Cardiac fibroblast (primary cell): ENCODE measurements around the gene PRKX.
"Not testable (repeated sequence)": the region's sequence is repeated elsewhere in the genome, so short reads cannot be mapped to it uniquely, and the experiment has no call there.

Experiments used
- DNase-seq, 2 donors: peaks; one replicate each; pipeline versions ENCODE4 v3.0.0 to v3.0.0-alpha.2; 2010; ENCODE audit warnings: low read depth in 2 of 2
- H3K4me3 ChIP-seq, 2 donors: replicated peaks in 1 of 2; 1 replicate in 1 of 2; 2 replicates in 1 of 2; pipeline ENCODE4 v1.5.1; 2011; ENCODE audit warnings: low read depth in 2 of 2, low read length in 2 of 2, mild to moderate bottlenecking in 2 of 2, moderate library complexity in 1 of 2
- CTCF ChIP-seq: IDR thresholded peaks from one replicate; pipeline ENCODE4 v1.5.1; 2011; ENCODE audit warnings: low read depth, mild to moderate bottlenecking, low read length, inconsistent platforms

The PRKX gene

GRCh38 chrX:3713225-3713936, at the start of gene PRKX:
Gene PRKX, minus strand, starts transcription at chrX:3713649. Its CDS starts 396 bp downstream, at chrX:3713253.
- peak within 1 kb of the TSS; percentile 61 to 66 for H3K4me3 ChIP-seq
- DNase-seq, result peak; percentile 32 to 52
- no peak for TF ChIP-seq CTCF

- no peak for TF ChIP-seq CTCF
- no peak for DNase-seq
- no peak overlapping the region for H3K4me3 ChIP-seq
These were observed 49.7 kb upstream of the PRKX start for GRCh38 chrX:3763111-3763510.

- no peak for TF ChIP-seq CTCF
- no peak for DNase-seq
- H3K4me3 ChIP-seq, result no peak overlapping the region
These were observed 44.1 kb upstream of the PRKX start for GRCh38 chrX:3757510-3758025.

- no peak for TF ChIP-seq CTCF
- DNase-seq, result peak in 1 of 2 donors; percentile 1
- H3K4me3 ChIP-seq, result no peak overlapping the region
These were observed 34.7 kb upstream of the PRKX start for GRCh38 chrX:3748052-3748559.

- no peak overlapping the region for H3K4me3 ChIP-seq
- DNase-seq, result no peak
- no peak for TF ChIP-seq CTCF
These were observed 30.5 kb upstream of the PRKX start for GRCh38 chrX:3743801-3744439.

- DNase-seq, H3K4me3 ChIP-seq: not testable (repeated sequence)
These were observed 27.5 kb upstream of the PRKX start for GRCh38 chrX:3740946-3741345.

GRCh38 chrX:3738509-3738908, 25.1 kb upstream of the PRKX start:
- TF ChIP-seq CTCF, result no peak
- H3K4me3 ChIP-seq, result no peak overlapping the region
- DNase-seq, result no peak

GRCh38 chrX:3736536-3736935, 23.1 kb upstream of the PRKX start:
- H3K4me3 ChIP-seq, DNase-seq: not testable (repeated sequence)

GRCh38 chrX:3735891-3736290, 22.4 kb upstream of the PRKX start:
- H3K4me3 ChIP-seq, DNase-seq: not testable (repeated sequence)

GRCh38 chrX:3734456-3734855, 21.0 kb upstream of the PRKX start:
- not testable (repeated sequence) for DNase-seq, H3K4me3 ChIP-seq
